Neural cell (in vitro differentiated cells): Measurements from ENCODE around the gene PPP1R3D. TPM values are rescaled to one million over a fixed set of nuclear protein-coding genes. Genes with fewer than 3 reads are reported as not detected.

Experiments used
- H2AFZ ChIP-seq: fragments of 200-600, 300-800 bp; sonication (generic), shearing (Covaris generic); 2 replicates; pipeline ENCODE4 v1.6.0; 2014; ENCODE audit warnings: low read depth, mild to moderate bottlenecking, antibody characterized with exemption, low read length, moderate library complexity
- H3F3A ChIP-seq: fragments of 200-600 bp; shearing (Covaris generic); 2 replicates; pipeline ENCODE4 v1.6.1; 2016; ENCODE audit warnings: mild to moderate bottlenecking, moderate library complexity, mixed read lengths, antibody characterized with exemption, low read length; ENCODE audit not compliant: insufficient read depth, poor library complexity, severe bottlenecking
- H3K27ac ChIP-seq: fragments of 200-600, 300-800 bp; sonication (generic), shearing (Covaris generic); 2 replicates; pipeline ENCODE4 v1.5.1; 2014; ENCODE audit warnings: mild to moderate bottlenecking, low read length, moderate library complexity
- H3K27me3 ChIP-seq: fragments of 300-800, 200-600 bp; sonication (generic), shearing (Covaris generic); 2 replicates; pipeline ENCODE4 v1.6.0; 2014; ENCODE audit warnings: mild to moderate bottlenecking, low read depth, low read length, moderate library complexity; ENCODE audit not compliant: insufficient read depth
- H3K36me3 ChIP-seq: fragments of 300-800, 200-600 bp; sonication (generic), shearing (Covaris generic); 2 replicates; pipeline ENCODE4 v1.5.1; 2014; ENCODE audit warnings: mild to moderate bottlenecking, antibody characterized with exemption, low read length, moderate library complexity; ENCODE audit not compliant: insufficient read depth
- H3K4me2 ChIP-seq: fragments of 300-800, 200-600 bp; sonication (generic), shearing (Covaris generic); 2 replicates; pipeline ENCODE4 v1.6.0; 2014; ENCODE audit warnings: mild to moderate bottlenecking, low read length
- H3K4me3 ChIP-seq: fragments of 300-800, 200-600 bp; sonication (generic), shearing (Covaris generic); 2 replicates; pipeline ENCODE4 v1.5.1; 2014; ENCODE audit warnings: mild to moderate bottlenecking, low read length, moderate library complexity
- H3K79me2 ChIP-seq: fragments of 200-600 bp; shearing (Covaris generic); replicated peaks from 2 replicates; pipeline ENCODE4 v1.6.0; 2014; ENCODE audit warnings: mild to moderate bottlenecking, low read length, moderate library complexity; ENCODE audit not compliant: insufficient read depth
- H3K9ac ChIP-seq: fragments of 300-800, 200-600 bp; sonication (generic), shearing (Covaris generic); 2 replicates; pipeline ENCODE4 v1.6.1; 2016; ENCODE audit warnings: mild to moderate bottlenecking, low read length, mixed read lengths
- H3K9me2 ChIP-seq: fragments of 200-600 bp; shearing (Covaris generic); 2 replicates; pipeline ENCODE4 v1.6.1; 2016; ENCODE audit warnings: mild to moderate bottlenecking, low read length, mixed read lengths; ENCODE audit not compliant: insufficient read depth
- H3K9me3 ChIP-seq: fragments of 200-600, 300-800 bp; sonication (generic), shearing (Covaris generic); 2 replicates; pipeline ENCODE4 v1.6.1; 2016; ENCODE audit warnings: mild to moderate bottlenecking, mixed run types, low read length, moderate library complexity, mixed read lengths
- H4K20me1 ChIP-seq: fragments of 200-600 bp; shearing (Covaris generic); 2 replicates; pipeline ENCODE4 v1.6.1; 2016; ENCODE audit warnings: mild to moderate bottlenecking, mixed run types; ENCODE audit not compliant: insufficient read depth
- CTCF ChIP-seq: fragments of 450-650 bp; IDR thresholded peaks from 2 replicates; pipeline ENCODE4 v1.5.1; 2014; ENCODE audit warnings: antibody characterized with exemption, mild to moderate bottlenecking, moderate library complexity; ENCODE audit not compliant: poor library complexity, severe bottlenecking
- EP300 ChIP-seq: fragments of 450-650 bp; conservative IDR thresholded peaks from 2 replicates; pipeline ENCODE4 v1.6.1; 2014; ENCODE audit warnings: antibody characterized with exemption, mild to moderate bottlenecking, moderate library complexity; ENCODE audit not compliant: poor library complexity, severe bottlenecking
- EZH2 ChIP-seq: fragments of 200-600, 300-800 bp; shearing (Covaris generic), sonication (generic); IDR thresholded peaks from 2 replicates; pipeline ENCODE4 v1.6.1; 2014; ENCODE audit warnings: antibody characterized with exemption, low read length, borderline replicate concordance, mild to moderate bottlenecking; ENCODE audit not compliant: insufficient read depth, poor library complexity, severe bottlenecking
- MXI1 ChIP-seq: fragments of 450-650 bp; conservative IDR thresholded peaks from 2 replicates; pipeline ENCODE4 v1.6.1; 2014; ENCODE audit warnings: antibody characterized with exemption, mild to moderate bottlenecking; ENCODE audit not compliant: poor library complexity, severe bottlenecking
- POLR2AphosphoS5 ChIP-seq: IDR thresholded peaks from 2 replicates; pipeline ENCODE4 v1.6.1; 2012
- RAD21 ChIP-seq: fragments of 450-650 bp; conservative IDR thresholded peaks from 2 replicates; pipeline ENCODE4 v1.6.1; 2014; ENCODE audit warnings: antibody characterized with exemption, mild to moderate bottlenecking, moderate library complexity
- REST ChIP-seq: IDR thresholded peaks from 2 replicates; pipeline ENCODE4 v1.6.1; 2012; ENCODE audit warnings: borderline replicate concordance
- SMC3 ChIP-seq: fragments of 450-650 bp; conservative IDR thresholded peaks from 2 replicates; pipeline ENCODE4 v1.6.1; 2014; ENCODE audit warnings: antibody characterized with exemption, mild to moderate bottlenecking, moderate library complexity; ENCODE audit not compliant: poor library complexity
- TAF1 ChIP-seq: IDR thresholded peaks from 2 replicates; pipeline ENCODE4 v1.6.1; 2012; ENCODE audit warnings: low read depth
- polyA plus RNA-seq: library from polyadenylated mRNA; depleted of rRNA; stranded (reverse); fragments of >200 nt; gene quantifications from 2 replicates; pipeline ENCODE4 v1.2.3, GENCODE V29; 2014

The PPP1R3D gene
- polyA plus RNA-seq, 1 donor from 2014 or later: 1.6 TPM

- no peaks in the 10 kb centered on the region for H3F3A ChIP-seq
- H3K9me2 ChIP-seq: no peaks in the 10 kb centered on the region
- H4K20me1 ChIP-seq: no peaks in the 10 kb centered on the region
- no peak for TF ChIP-seq SMC3
- H3K9ac ChIP-seq: no peak overlapping the region
- H3K9me3 ChIP-seq: no peaks in the 10 kb centered on the region
- no peaks in the 10 kb centered on the region for H3K79me2 ChIP-seq
- no peaks in the 10 kb centered on the region for H3K27me3 ChIP-seq
- no peak overlapping the region for H3K4me3 ChIP-seq
- H3K4me2 ChIP-seq: no peak overlapping the region
- no peak overlapping the region for H3K27ac ChIP-seq
- no peaks in the 10 kb centered on the region for H3K36me3 ChIP-seq
- no peak overlapping the region for H2AFZ ChIP-seq
Measured at GRCh38 chr20:59987135-59987534, 47.0 kb upstream of the PPP1R3D start.

- H2AFZ ChIP-seq: no peak overlapping the region
- no peaks in the 10 kb centered on the region for H4K20me1 ChIP-seq
- no peaks in the 10 kb centered on the region for H3K9me3 ChIP-seq
- H3K9me2 ChIP-seq: no peaks in the 10 kb centered on the region
- no peak overlapping the region for H3K4me2 ChIP-seq
- no peaks in the 10 kb centered on the region for H3F3A ChIP-seq
- no peaks in the 10 kb centered on the region for H3K79me2 ChIP-seq
- no peaks in the 10 kb centered on the region for H3K36me3 ChIP-seq
- TF ChIP-seq EZH2 (no peak), TAF1 (no peak), POLR2AphosphoS5 (no peak), REST (no peak), MXI1 (no peak), EP300 (no peak), SMC3 (no peak), RAD21 (no peak), CTCF (no peak)
- no peak overlapping the region for H3K27ac ChIP-seq
- no peak overlapping the region for H3K4me3 ChIP-seq
- H3K9ac ChIP-seq: no peak overlapping the region
- no peaks in the 10 kb centered on the region for H3K27me3 ChIP-seq
Measured at GRCh38 chr20:59985864-59986263, 45.8 kb upstream of the PPP1R3D start.

- no peaks in the 10 kb centered on the region for H4K20me1 ChIP-seq
- H3F3A ChIP-seq: no peaks in the 10 kb centered on the region
- no peaks in the 10 kb centered on the region for H3K79me2 ChIP-seq
- H3K9ac ChIP-seq: no peak overlapping the region
- H3K36me3 ChIP-seq: no peaks in the 10 kb centered on the region
- no peaks in the 10 kb centered on the region for H3K9me2 ChIP-seq
- no peak overlapping the region for H3K27ac ChIP-seq
- H3K9me3 ChIP-seq: no peaks in the 10 kb centered on the region
- TF ChIP-seq EP300: no peak
- no peak for TF ChIP-seq RAD21
- TF ChIP-seq SMC3: no peak
- TF ChIP-seq REST: no peak
- no peak for TF ChIP-seq CTCF
- TF ChIP-seq MXI1: no peak
- no peak for TF ChIP-seq TAF1
- TF ChIP-seq POLR2AphosphoS5: no peak
- H3K27me3 ChIP-seq: no peaks in the 10 kb centered on the region
- H3K4me2 ChIP-seq: no peak overlapping the region
- H3K4me3 ChIP-seq: no peak overlapping the region
- no peak overlapping the region for H2AFZ ChIP-seq
Measured at GRCh38 chr20:59985164-59985563, 45.1 kb upstream of the PPP1R3D start.
